ENCODE measurements around the gene AGBL5. TPM values are rescaled to one million over a fixed set of nuclear protein-coding genes. Genes with fewer than 3 reads are reported as not detected.

The AGBL5 gene
- total and polyA plus RNA-seq, 2 of the 13 experiments (the other 11 are each of a cell fraction or from before 2014, with no cell fraction given) = 55.9 to 73.3 TPM

DNA sequence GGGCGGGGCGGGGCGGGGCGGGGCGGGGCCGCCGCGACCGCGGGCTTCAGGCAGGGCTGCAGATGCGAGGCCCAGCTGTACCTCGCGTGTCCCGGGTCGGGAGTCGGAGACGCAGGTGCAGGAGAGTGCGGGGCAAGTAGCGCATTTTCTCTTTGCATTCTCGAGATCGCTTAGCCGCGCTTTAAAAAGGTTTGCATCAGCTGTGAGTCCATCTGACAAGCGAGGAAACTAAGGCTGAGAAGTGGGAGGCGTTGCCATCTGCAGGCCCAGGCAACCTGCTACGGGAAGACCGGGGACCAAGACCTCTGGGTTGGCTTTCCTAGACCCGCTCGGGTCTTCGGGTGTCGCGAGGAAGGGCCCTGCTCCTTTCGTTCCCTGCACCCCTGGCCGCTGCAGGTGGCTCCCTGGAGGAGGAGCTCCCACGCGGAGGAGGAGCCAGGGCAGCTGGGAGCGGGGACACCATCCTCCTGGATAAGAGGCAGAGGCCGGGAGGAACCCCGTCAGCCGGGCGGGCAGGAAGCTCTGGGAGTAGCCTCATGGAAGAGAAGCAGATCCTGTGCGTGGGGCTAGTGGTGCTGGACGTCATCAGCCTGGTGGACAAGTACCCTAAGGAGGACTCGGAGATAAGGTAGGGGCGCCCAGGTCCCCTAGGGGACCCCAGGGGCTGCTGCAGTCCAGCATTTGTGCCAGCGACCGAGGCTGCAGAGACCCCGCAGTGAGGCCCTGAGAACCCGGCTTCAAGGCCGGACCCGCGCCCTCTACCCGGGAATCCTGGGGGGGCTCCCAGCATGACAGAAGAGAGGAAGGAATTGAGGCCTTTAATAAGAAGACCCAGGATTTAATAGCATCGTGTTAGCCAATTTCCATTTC, 35.5 kb downstream of the AGBL5 start, which contains the start of gene KHK (continued):
- TF ChIP-seq, protein P1, sequence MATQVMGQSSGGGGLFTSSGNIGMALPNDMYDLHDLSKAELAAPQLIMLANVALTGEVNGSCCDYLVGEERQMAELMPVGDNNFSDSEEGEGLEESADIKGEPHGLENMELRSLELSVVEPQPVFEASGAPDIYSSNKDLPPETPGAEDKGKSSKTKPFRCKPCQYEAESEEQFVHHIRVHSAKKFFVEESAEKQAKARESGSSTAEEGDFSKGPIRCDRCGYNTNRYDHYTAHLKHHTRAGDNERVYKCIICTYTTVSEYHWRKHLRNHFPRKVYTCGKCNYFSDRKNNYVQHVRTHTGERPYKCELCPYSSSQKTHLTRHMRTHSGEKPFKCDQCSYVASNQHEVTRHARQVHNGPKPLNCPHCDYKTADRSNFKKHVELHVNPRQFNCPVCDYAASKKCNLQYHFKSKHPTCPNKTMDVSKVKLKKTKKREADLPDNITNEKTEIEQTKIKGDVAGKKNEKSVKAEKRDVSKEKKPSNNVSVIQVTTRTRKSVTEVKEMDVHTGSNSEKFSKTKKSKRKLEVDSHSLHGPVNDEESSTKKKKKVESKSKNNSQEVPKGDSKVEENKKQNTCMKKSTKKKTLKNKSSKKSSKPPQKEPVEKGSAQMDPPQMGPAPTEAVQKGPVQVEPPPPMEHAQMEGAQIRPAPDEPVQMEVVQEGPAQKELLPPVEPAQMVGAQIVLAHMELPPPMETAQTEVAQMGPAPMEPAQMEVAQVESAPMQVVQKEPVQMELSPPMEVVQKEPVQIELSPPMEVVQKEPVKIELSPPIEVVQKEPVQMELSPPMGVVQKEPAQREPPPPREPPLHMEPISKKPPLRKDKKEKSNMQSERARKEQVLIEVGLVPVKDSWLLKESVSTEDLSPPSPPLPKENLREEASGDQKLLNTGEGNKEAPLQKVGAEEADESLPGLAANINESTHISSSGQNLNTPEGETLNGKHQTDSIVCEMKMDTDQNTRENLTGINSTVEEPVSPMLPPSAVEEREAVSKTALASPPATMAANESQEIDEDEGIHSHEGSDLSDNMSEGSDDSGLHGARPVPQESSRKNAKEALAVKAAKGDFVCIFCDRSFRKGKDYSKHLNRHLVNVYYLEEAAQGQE (IDR thresholded peaks at IDR 0.05; ENCODE audit: borderline replicate concordance in 1 of 2, low read depth in 1 of 2, low read length in 2 of 2) = no peak
- TF ChIP-seq, protein P2, sequence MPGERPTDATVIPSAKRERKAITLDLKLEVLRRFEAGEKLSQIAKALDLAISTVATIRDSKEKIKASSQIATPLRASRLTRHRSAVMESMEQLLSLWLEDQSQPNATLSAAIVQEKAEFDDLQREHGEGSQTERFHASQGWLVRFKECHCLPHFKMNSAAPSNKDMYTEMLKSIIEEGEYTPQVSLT (CRISPR knock-in tag; IDR thresholded peaks at IDR 0.05; ENCODE audit: borderline replicate concordance, low read depth) = no peak
- no peak for TF ChIP-seq SMYD3 (CRISPR knock-in tag; IDR thresholded peaks at IDR 0.05)
- no peak for TF ChIP-seq ZFP41 (CRISPR knock-in tag; IDR thresholded peaks at IDR 0.05; ENCODE audit: borderline replicate concordance)
- no peak for TF ChIP-seq GABPA (IDR thresholded peaks at IDR 0.05; ENCODE audit: low read depth, low read length)
- peak; percentile 34 for TF ChIP-seq GABPA (CRISPR knock-in tag; IDR thresholded peaks at IDR 0.05; ENCODE audit: low read depth)
- TF ChIP-seq, protein P3, sequence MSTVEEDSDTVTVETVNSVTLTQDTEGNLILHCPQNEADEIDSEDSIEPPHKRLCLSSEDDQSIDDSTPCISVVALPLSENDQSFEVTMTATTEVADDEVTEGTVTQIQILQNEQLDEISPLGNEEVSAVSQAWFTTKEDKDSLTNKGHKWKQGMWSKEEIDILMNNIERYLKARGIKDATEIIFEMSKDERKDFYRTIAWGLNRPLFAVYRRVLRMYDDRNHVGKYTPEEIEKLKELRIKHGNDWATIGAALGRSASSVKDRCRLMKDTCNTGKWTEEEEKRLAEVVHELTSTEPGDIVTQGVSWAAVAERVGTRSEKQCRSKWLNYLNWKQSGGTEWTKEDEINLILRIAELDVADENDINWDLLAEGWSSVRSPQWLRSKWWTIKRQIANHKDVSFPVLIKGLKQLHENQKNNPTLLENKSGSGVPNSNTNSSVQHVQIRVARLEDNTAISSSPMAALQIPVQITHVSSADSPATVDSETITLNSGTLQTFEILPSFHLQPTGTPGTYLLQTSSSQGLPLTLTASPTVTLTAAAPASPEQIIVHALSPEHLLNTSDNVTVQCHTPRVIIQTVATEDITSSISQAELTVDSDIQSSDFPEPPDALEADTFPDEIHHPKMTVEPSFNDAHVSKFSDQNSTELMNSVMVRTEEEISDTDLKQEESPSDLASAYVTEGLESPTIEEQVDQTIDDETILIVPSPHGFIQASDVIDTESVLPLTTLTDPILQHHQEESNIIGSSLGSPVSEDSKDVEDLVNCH (CRISPR knock-in tag; IDR thresholded peaks at IDR 0.05) = no peak
- TF ChIP-seq ZNF607 (CRISPR knock-in tag; IDR thresholded peaks at IDR 0.05; ENCODE audit: borderline replicate concordance) = peak; percentile 12; the same call in 1 of the 2 replicates
- TF ChIP-seq, protein P4, sequence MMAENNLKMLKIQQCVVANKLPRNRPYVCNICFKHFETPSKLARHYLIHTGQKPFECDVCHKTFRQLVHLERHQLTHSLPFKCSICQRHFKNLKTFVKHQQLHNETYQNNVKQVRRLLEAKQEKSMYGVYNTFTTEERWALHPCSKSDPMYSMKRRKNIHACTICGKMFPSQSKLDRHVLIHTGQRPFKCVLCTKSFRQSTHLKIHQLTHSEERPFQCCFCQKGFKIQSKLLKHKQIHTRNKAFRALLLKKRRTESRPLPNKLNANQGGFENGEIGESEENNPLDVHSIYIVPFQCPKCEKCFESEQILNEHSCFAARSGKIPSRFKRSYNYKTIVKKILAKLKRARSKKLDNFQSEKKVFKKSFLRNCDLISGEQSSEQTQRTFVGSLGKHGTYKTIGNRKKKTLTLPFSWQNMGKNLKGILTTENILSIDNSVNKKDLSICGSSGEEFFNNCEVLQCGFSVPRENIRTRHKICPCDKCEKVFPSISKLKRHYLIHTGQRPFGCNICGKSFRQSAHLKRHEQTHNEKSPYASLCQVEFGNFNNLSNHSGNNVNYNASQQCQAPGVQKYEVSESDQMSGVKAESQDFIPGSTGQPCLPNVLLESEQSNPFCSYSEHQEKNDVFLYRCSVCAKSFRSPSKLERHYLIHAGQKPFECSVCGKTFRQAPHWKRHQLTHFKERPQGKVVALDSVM (CRISPR knock-in tag; IDR thresholded peaks at IDR 0.05) = no peak; the same call in none of the 2 replicates
- TF ChIP-seq ZMYM3 (CRISPR knock-in tag; IDR thresholded peaks at IDR 0.05) = no peak; the same call in 1 of the 2 replicates
- TF ChIP-seq THYN1 (CRISPR knock-in tag; IDR thresholded peaks at IDR 0.05; ENCODE audit: borderline replicate concordance, low read depth) = no peak
- no peak for TF ChIP-seq RFXANK (CRISPR knock-in tag; IDR thresholded peaks at IDR 0.05)
- TF ChIP-seq, protein P5, sequence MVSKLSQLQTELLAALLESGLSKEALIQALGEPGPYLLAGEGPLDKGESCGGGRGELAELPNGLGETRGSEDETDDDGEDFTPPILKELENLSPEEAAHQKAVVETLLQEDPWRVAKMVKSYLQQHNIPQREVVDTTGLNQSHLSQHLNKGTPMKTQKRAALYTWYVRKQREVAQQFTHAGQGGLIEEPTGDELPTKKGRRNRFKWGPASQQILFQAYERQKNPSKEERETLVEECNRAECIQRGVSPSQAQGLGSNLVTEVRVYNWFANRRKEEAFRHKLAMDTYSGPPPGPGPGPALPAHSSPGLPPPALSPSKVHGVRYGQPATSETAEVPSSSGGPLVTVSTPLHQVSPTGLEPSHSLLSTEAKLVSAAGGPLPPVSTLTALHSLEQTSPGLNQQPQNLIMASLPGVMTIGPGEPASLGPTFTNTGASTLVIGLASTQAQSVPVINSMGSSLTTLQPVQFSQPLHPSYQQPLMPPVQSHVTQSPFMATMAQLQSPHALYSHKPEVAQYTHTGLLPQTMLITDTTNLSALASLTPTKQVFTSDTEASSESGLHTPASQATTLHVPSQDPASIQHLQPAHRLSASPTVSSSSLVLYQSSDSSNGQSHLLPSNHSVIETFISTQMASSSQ (IDR thresholded peaks at IDR 0.05; ENCODE audit: low read depth) = peak; percentile 30; the same call in 1 of the 2 replicates
- TF ChIP-seq, protein P5 (CRISPR knock-in tag; IDR thresholded peaks at IDR 0.05; ENCODE audit: borderline replicate concordance) = 0 out of 2 replicates have a peak, but pooled peaks have one; percentile 0

Data from HepG2 (cell line).